Muscle of leg (tissue), 11 donors: ENCODE data around the gene HPS3. TPM values are rescaled to one million over a fixed set of nuclear protein-coding genes. Genes with fewer than 3 reads are reported as not detected.
"Not testable (repeated sequence)": the region's sequence is repeated elsewhere in the genome, so short reads cannot be mapped to it uniquely, and the experiment has no call there.

Experiments
- DNase-seq: peaks from one replicate; pipeline ENCODE4 v3.0.0; 2013
- H3K27ac ChIP-seq: one replicate; pipeline ENCODE4 v1.5.1; 2013; ENCODE audit warnings: mild to moderate bottlenecking, low read length, control low read depth
- H3K27me3 ChIP-seq: one replicate; pipeline ENCODE4 v1.6.1; 2013; ENCODE audit warnings: low read length; ENCODE audit not compliant: control insufficient read depth, insufficient read depth
- H3K36me3 ChIP-seq: one replicate; pipeline ENCODE4 v1.6.1; 2013; ENCODE audit warnings: low read length; ENCODE audit not compliant: control insufficient read depth, insufficient read depth
- H3K4me1 ChIP-seq: one replicate; pipeline ENCODE4 v1.6.1; 2013; ENCODE audit warnings: low read length; ENCODE audit not compliant: control insufficient read depth, insufficient read depth
- H3K4me3 ChIP-seq: one replicate; pipeline ENCODE4 v1.5.1; 2013; ENCODE audit warnings: low read length, control low read depth
- H3K9me3 ChIP-seq: replicated peaks from 2 replicates; pipeline ENCODE4 v1.6.1; 2013; ENCODE audit warnings: low read depth, low read length; ENCODE audit not compliant: control insufficient read depth
- WGBS: methylation state at CpG from one replicate; pipeline ENCODE4 v1.1.5; 2013; ENCODE audit warnings: missing lambda C conversion rate; ENCODE audit not compliant: insufficient coverage; 5-methylcytosine and 5-hydroxymethylcytosine counted together
- polyA plus RNA-seq, 8 donors: library from polyadenylated mRNA; unstranded; fragments of 120-200 nt; gene quantifications; one replicate each; pipeline versions ENCODE4 v1.2.1 to v1.2.3, GENCODE V29; 2013; ENCODE audit warnings: inconsistent platforms in 1 of 8, low replicate concordance in 1 of 8; ENCODE audit not compliant: insufficient read length in 8 of 8, insufficient read depth in 1 of 8
- total RNA-seq: library from RNA; stranded (reverse); fragments of 120-200 nt; gene quantifications from one replicate; pipeline ENCODE4 v1.2.4, GENCODE V29; 2013

Gene HPS3
- total and polyA plus RNA-seq, 9 donors: 10.7 to 13.6 (median 11.9) TPM

DNA sequence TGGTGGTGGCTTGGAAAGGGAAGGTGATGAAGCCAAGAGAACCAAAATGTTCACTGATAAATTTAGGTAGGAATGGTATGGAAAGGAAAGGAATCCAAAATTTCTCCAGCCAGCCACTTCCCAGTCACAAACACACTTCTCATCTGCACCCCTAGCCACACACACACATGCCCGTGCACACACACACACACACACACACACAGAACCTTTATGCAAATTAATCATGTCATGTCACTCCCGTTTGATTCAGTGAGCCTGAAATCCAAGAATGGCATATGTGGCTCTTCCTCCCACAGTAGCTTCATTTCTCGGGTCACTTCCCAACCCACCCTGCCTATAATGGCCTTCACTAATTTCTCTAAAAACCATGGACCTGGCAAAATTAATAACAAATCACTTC, 40.0 kb upstream of the HPS3 start:
- H3K4me3 ChIP-seq: no peak overlapping the region
- WGBS: 81% methylated on average over 3 of the region's 3 CpGs
- H3K27ac ChIP-seq: no peak overlapping the region
- no peaks in the 10 kb centered on the region for H3K27me3 ChIP-seq
- DNase-seq: no peak
- H3K36me3 ChIP-seq: peaks cover under 1% of the 10 kb centered on the region
- peaks cover 12% of the 10 kb centered on the region for H3K4me1 ChIP-seq
- peaks cover 3% of the 10 kb centered on the region for H3K9me3 ChIP-seq

DNA sequence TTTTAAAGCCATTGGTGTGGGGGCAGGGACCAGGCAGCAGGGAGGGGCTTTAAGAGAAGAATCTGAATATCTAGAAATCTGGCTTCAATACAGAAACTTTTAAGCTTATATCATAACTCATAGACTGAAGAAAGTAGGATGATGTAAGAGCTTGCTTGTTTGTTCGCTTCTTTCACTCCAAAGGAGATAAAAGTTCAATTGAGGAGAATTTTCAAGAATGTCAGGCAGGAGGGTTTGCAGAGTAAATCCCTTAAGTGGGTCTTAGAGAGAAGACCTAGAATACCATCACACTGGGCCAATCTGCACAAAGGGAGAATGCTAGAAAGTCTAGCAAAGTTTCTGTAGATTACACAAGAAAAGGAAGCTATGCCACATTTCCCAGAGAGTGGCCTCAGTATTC, 39.0 kb upstream of the HPS3 start:
- WGBS: no CpG with 5 or more reads among the region's 1 CpG
- H3K27ac ChIP-seq: no peak overlapping the region

GRCh38 chr3:149090907-149091306, 38.5 kb upstream of the HPS3 start:
- Histone ChIP-seq H3K27ac (no peak overlapping the region), H3K4me1 (peaks cover 4% of the 10 kb centered on the region), H3K9me3 (peaks cover 3% of the 10 kb centered on the region), H3K4me3 (no peak overlapping the region), H3K27me3 (no peaks in the 10 kb centered on the region), H3K36me3 (no peaks in the 10 kb centered on the region)
- DNase-seq: no peak
- 80% methylated on average over 2 of the region's 3 CpGs for WGBS

More for the DNA sequence above, 39.0 kb upstream of the HPS3 start:
- Histone ChIP-seq H3K36me3 (no peaks in the 10 kb centered on the region), H3K4me3 (no peak overlapping the region), H3K9me3 (peaks cover 3% of the 10 kb centered on the region), H3K27me3 (no peaks in the 10 kb centered on the region), H3K4me1 (peaks cover 6% of the 10 kb centered on the region)
- no peak for DNase-seq

GRCh38 chr3:149091983-149092382, 37.5 kb upstream of the HPS3 start:
- Histone ChIP-seq H3K27me3 (no peaks in the 10 kb centered on the region), H3K9me3 (peaks cover 2% of the 10 kb centered on the region), H3K4me1 (no peaks in the 10 kb centered on the region), H3K36me3 (no peaks in the 10 kb centered on the region), H3K4me3 (no peak overlapping the region), H3K27ac (no peak overlapping the region)
- WGBS: 40% methylated on average over 1 of the region's 4 CpGs
- no peak for DNase-seq

DNA sequence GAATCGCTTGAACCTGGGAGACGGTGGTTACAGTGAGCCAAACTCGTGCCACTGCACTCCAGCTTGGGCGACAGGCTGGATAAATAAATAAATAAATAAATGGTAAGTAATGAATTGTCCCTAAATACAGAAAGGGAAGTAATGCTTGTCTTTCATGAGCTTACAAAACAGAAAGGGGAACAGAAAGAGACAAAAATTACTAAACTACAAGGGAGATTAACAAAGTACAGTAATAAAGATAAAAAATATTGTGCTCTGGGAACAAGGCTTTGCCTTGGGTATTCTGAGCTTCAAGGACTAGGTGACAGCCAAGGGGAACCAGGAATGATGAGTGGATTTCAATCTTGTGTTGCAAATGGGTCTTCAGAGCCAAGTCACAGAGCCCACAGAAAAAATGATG, 34.0 kb upstream of the HPS3 start:
- no peaks in the 10 kb centered on the region for H3K36me3 ChIP-seq
- no peaks in the 10 kb centered on the region for H3K27me3 ChIP-seq
- H3K4me3 ChIP-seq: no peak overlapping the region
- no peak overlapping the region for H3K27ac ChIP-seq
- DNase-seq: peak; percentile 15
- WGBS: 100% methylated on average over 1 of the region's 4 CpGs
- no peaks in the 10 kb centered on the region for H3K4me1 ChIP-seq
- no peaks in the 10 kb centered on the region for H3K9me3 ChIP-seq

DNA sequence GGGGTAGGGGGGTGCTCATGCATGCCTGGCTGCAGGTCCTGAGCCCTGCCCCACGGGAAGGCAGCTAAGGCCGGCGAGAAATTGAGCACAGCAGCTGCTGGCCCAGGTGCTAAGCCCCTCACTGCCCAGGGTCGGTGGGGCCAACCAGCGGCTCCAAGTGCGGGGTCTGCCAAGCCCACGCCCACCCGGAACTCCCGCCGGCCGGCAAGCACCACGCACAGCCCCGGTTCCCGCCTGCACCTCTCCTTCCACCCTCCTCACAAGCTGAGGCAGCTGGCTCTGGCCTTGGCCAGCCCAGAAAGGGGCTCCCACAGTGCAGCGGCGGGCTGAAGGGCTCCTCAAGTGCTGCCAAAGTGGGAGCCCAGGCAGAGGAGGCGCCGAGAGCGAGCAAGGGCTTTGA, 31.5 kb upstream of the HPS3 start:
- not testable (repeated sequence) for H3K9me3 ChIP-seq, H3K27ac ChIP-seq, DNase-seq, H3K4me3 ChIP-seq, H3K36me3 ChIP-seq, H3K27me3 ChIP-seq, H3K4me1 ChIP-seq
- WGBS: 80% methylated on average over 17 of the region's 19 CpGs

DNA sequence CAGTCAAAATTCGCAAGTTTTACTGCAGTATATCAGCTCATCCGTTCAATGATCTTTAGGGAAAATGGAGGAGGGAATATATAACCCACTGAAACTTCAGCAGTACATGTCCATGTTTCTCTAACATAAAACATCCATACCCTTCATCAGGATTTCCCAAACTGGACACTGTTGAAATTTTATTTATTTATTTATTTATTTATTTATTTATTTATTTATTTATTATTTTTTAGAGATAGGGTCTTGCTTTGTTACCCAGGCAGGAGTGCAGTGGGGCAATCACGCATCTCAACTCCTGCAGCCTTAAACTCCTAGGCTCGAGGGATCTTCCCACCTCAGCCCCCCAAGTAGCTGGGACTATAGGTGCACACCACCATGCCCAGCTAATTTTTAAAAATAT, 28.3 kb upstream of the HPS3 start:
- WGBS: no CpG with 5 or more reads among the region's 4 CpGs
- no peak overlapping the region for H3K27ac ChIP-seq
- no peaks in the 10 kb centered on the region for H3K4me1 ChIP-seq
- H3K9me3 ChIP-seq: no peaks in the 10 kb centered on the region
- H3K4me3 ChIP-seq: no peak overlapping the region
- DNase-seq: no peak
- no peaks in the 10 kb centered on the region for H3K36me3 ChIP-seq
- H3K27me3 ChIP-seq: no peaks in the 10 kb centered on the region

DNA sequence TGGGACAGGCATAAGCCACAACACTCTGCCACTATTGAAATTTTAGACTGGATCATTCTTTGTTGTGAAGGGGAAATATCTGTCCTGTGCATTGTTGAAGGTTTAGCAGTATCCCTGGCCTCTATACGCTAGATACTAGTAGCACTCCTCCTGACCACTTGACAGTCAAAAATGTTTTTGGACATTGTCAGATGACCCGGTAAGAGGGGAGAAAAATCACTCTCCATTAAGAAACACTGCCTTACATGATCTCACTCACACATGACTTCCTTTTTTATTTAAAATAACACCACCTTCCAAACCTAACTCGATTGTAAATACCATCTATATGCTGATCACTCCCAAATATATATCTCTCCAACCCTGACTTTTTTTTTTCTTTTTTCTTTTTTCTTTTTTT, 27.8 kb upstream of the HPS3 start:
- H3K9me3 ChIP-seq: no peaks in the 10 kb centered on the region
- H3K36me3 ChIP-seq: no peaks in the 10 kb centered on the region
- 100% methylated on average over 1 of the region's 3 CpGs for WGBS
- H3K27me3 ChIP-seq: no peaks in the 10 kb centered on the region
- no peak for DNase-seq
- no peak overlapping the region for H3K4me3 ChIP-seq
- H3K4me1 ChIP-seq: no peaks in the 10 kb centered on the region
- no peak overlapping the region for H3K27ac ChIP-seq

DNA sequence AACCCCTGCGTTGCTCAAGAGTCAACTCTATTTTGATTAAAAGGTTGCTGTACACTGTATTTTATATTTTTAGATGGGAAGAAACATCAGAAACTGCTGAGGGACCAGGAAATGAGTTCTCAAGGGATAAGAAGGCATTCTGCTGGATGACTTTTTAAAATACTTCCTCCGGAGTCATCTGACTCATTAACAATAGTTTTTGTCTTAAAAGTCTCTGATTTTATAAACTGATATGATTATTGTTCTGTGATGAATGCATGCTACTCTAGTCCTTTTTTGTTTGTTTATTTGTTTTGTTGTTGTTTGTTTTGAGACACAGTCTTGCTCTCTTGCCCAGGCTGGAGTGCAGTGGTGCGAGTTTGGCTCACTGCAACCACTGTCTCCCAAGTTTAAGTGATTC, 25.0 kb upstream of the HPS3 start:
- H3K36me3 ChIP-seq: no peaks in the 10 kb centered on the region
- H3K4me3 ChIP-seq: no peak overlapping the region
- no peaks in the 10 kb centered on the region for H3K9me3 ChIP-seq
- no peak for DNase-seq
- H3K27ac ChIP-seq: no peak overlapping the region
- no peaks in the 10 kb centered on the region for H3K27me3 ChIP-seq
- no peaks in the 10 kb centered on the region for H3K4me1 ChIP-seq
- WGBS: 60% methylated on average over 1 of the region's 3 CpGs

- H3K4me3 ChIP-seq: no peak overlapping the region
- no peaks in the 10 kb centered on the region for H3K4me1 ChIP-seq
- no peaks in the 10 kb centered on the region for H3K27me3 ChIP-seq
- WGBS: no CpG with 5 or more reads among the region's 1 CpG
- no peaks in the 10 kb centered on the region for H3K36me3 ChIP-seq
- no peak overlapping the region for H3K27ac ChIP-seq
- DNase-seq: no peak
- H3K9me3 ChIP-seq: no peaks in the 10 kb centered on the region
Measured at GRCh38 chr3:149114458-149114857, 15.0 kb upstream of the HPS3 start.

DNA sequence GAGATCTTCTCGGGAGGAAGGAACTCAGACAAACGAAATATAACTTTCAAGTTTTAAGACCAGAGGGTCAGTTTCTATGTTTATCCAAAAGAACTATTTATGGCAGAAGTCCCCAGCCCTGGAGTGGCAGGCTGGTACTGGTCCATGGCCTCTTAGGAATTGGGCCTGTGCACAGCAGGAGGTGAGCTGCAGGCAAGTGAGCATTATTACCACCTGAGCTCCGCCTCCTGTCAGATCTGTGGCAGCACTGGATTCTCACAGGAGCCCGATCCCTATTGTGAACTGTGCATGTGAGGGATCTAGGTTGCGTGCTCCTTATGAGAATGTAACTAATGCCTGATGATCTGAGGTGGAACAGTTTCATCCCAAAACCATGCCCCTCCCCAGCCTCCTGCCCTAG, 14.3 kb upstream of the HPS3 start:
- DNase-seq: no peak
- WGBS: 54% methylated on average over 2 of the region's 5 CpGs
- H3K4me3 ChIP-seq: no peak overlapping the region
- H3K4me1 ChIP-seq: no peaks in the 10 kb centered on the region
- no peaks in the 10 kb centered on the region for H3K9me3 ChIP-seq
- H3K27me3 ChIP-seq: no peaks in the 10 kb centered on the region
- no peaks in the 10 kb centered on the region for H3K36me3 ChIP-seq
- no peak overlapping the region for H3K27ac ChIP-seq
